ENCODE data around the gene SLC35A2. TPM values are rescaled to one million over a fixed set of nuclear protein-coding genes. Genes with fewer than 3 reads are reported as not detected.

SLC35A2 gene
- total RNA-seq, 2 experiments from 2014 or later, result 12.7 to 14.1 TPM

GRCh38 chrX:48904180-48904579 is 7.3 kb downstream of the SLC35A2 start:
- no peak overlapping the region for H3K27ac Mint-ChIP-seq
- no peak for ATAC-seq (ENCODE audit: low read depth)
- H3K4me3 Mint-ChIP-seq, result no peak overlapping the region
- H3K4me1 Mint-ChIP-seq, result peaks cover 2% of the 10 kb centered on the region
- no peaks in the 10 kb centered on the region for H3K9me3 Mint-ChIP-seq
- H3K36me3 Mint-ChIP-seq, result peaks cover 2% of the 10 kb centered on the region
- DNase-seq, result no peak
- POLR2A ChIA-PET, result no interaction called here
- H3K27me3 Mint-ChIP-seq, result no peaks in the 10 kb centered on the region

GRCh38 chrX:48903290-48903689 is 8.2 kb downstream of the SLC35A2 start:
- no peak overlapping the region for H3K27ac Mint-ChIP-seq
- H3K4me3 Mint-ChIP-seq, result no peak overlapping the region
- H3K36me3 Mint-ChIP-seq, result peaks cover 2% of the 10 kb centered on the region
- DNase-seq (no peak), ATAC-seq (ENCODE audit: low read depth) (no peak)
- POLR2A ChIA-PET, result no interaction called here
- no peaks in the 10 kb centered on the region for H3K9me3 Mint-ChIP-seq
- H3K27me3 Mint-ChIP-seq, result no peaks in the 10 kb centered on the region
- H3K4me1 Mint-ChIP-seq, result no peaks in the 10 kb centered on the region

GRCh38 chrX:48902776-48903175 is 8.7 kb downstream of the SLC35A2 start:
- POLR2A ChIA-PET, result no interaction called here
- no peak overlapping the region for H3K27ac Mint-ChIP-seq
- no peak overlapping the region for H3K4me3 Mint-ChIP-seq
- H3K27me3 Mint-ChIP-seq, result no peaks in the 10 kb centered on the region
- H3K36me3 Mint-ChIP-seq, result peaks cover 2% of the 10 kb centered on the region
- no peaks in the 10 kb centered on the region for H3K9me3 Mint-ChIP-seq
- no peaks in the 10 kb centered on the region for H3K4me1 Mint-ChIP-seq
- no peak for DNase-seq
- ATAC-seq (ENCODE audit: low read depth), result no peak

GRCh38 chrX:48902135-48902534 is 9.3 kb downstream of the SLC35A2 start:
- ATAC-seq (ENCODE audit: low read depth), result no peak
- Mint-ChIP-seq H3K27me3 (no peaks in the 10 kb centered on the region), H3K4me1 (no peaks in the 10 kb centered on the region), H3K9me3 (no peaks in the 10 kb centered on the region), H3K27ac (no peak overlapping the region), H3K4me3 (no peak overlapping the region), H3K36me3 (peaks cover 2% of the 10 kb centered on the region)
- POLR2A ChIA-PET, result no interaction called here
- no peak for DNase-seq

- H3K4me1 Mint-ChIP-seq, result peaks cover 5% of the 10 kb centered on the region
- no peaks in the 10 kb centered on the region for H3K9me3 Mint-ChIP-seq
- H3K4me3 Mint-ChIP-seq, result no peak overlapping the region
- ATAC-seq (ENCODE audit: low read depth) (no peak), DNase-seq (no peak)
- POLR2A ChIA-PET, result no interaction called here
- H3K36me3 Mint-ChIP-seq, result peaks cover 2% of the 10 kb centered on the region
- no peak overlapping the region for H3K27ac Mint-ChIP-seq
- H3K27me3 Mint-ChIP-seq, result no peaks in the 10 kb centered on the region
These were observed 10.4 kb downstream of the SLC35A2 start for GRCh38 chrX:48901069-48901468.

- H3K4me1 Mint-ChIP-seq, result peaks cover 8% of the 10 kb centered on the region
- H3K36me3 Mint-ChIP-seq, result peaks cover 3% of the 10 kb centered on the region
- ATAC-seq (ENCODE audit: low read depth) (no peak), DNase-seq (no peak)
- no peak overlapping the region for H3K27ac Mint-ChIP-seq
- peak overlapping the region; percentile 37 for H3K4me3 Mint-ChIP-seq
- H3K9me3 Mint-ChIP-seq, result no peaks in the 10 kb centered on the region
- no peaks in the 10 kb centered on the region for H3K27me3 Mint-ChIP-seq
- POLR2A ChIA-PET, result interaction anchor here (1.8 kb wide), 2 partner anchors 13 to 41 kb away, joined by 8 to 21 read pairs; partner anchors contain the start of gene SLC35A2
These were observed 12.4 kb downstream of the SLC35A2 start for GRCh38 chrX:48899078-48899410.

GRCh38 chrX:48897625-48898306 is 13.7 kb downstream of the SLC35A2 start, which contains the start of the genes PQBP1 and TIMM17B:
TSS of gene PQBP1 (plus strand) at chrX:48897930. CDS start at chrX:48898510, 580 bp downstream.
TSS of gene TIMM17B (minus strand) at chrX:48897768. CDS start at chrX:48897749, 19 bp downstream.
- peak within 1 kb of the TSS; percentile 100 for H3K27ac Mint-ChIP-seq
- H3K9me3 Mint-ChIP-seq, result no peaks in the 10 kb centered on the region
- POLR2A ChIA-PET, result interaction anchor here (0.6 to 1.9 kb wide), 12 partner anchors 14 to 429 kb away, joined by 3 to 21 read pairs (median 4); partner anchors contain the start of genes GRIPAP1, HDAC6, PLP2 and SLC35A2
- H3K36me3 Mint-ChIP-seq, result peaks cover 6% of the 10 kb centered on the region
- peak; percentile 85 for DNase-seq
- H3K4me1 Mint-ChIP-seq, result peaks cover 8% of the 10 kb centered on the region
- peak within 1 kb of the TSS; percentile 99 for H3K4me3 Mint-ChIP-seq
- H3K27me3 Mint-ChIP-seq, result no peaks in the 10 kb centered on the region
- peak; percentile 92 for ATAC-seq (ENCODE audit: low read depth)

- H3K36me3 Mint-ChIP-seq, result peaks cover 5% of the 10 kb centered on the region
- POLR2A ChIA-PET, result interaction anchor here (0.6 to 1.9 kb wide), 10 partner anchors 15 to 428 kb away, joined by 3 to 21 read pairs (median 4); partner anchors contain the start of genes GRIPAP1, SLC35A2, SLC38A5 and TBC1D25
- DNase-seq (peak; percentile 49), ATAC-seq (ENCODE audit: low read depth) (peak; percentile 18)
- H3K9me3 Mint-ChIP-seq, result no peaks in the 10 kb centered on the region
- H3K27ac Mint-ChIP-seq, result peak overlapping the region; percentile 100
- H3K27me3 Mint-ChIP-seq, result no peaks in the 10 kb centered on the region
- peaks cover 8% of the 10 kb centered on the region for H3K4me1 Mint-ChIP-seq
- peak overlapping the region; percentile 99 for H3K4me3 Mint-ChIP-seq
These were observed 14.3 kb downstream of the SLC35A2 start for GRCh38 chrX:48897157-48897624.

- no peaks in the 10 kb centered on the region for H3K9me3 Mint-ChIP-seq
- DNase-seq (no peak), ATAC-seq (ENCODE audit: low read depth) (no peak)
- H3K4me1 Mint-ChIP-seq, result peaks cover 8% of the 10 kb centered on the region
- H3K4me3 Mint-ChIP-seq, result peak overlapping the region; percentile 99
- POLR2A ChIA-PET, result interaction anchor here (1.2 to 1.9 kb wide), 3 partner anchors 61 to 427 kb away, joined by 3 to 4 read pairs (median 4); partner anchors contain the start of genes SLC38A5 and TBC1D25
- peaks cover 4% of the 10 kb centered on the region for H3K36me3 Mint-ChIP-seq
- H3K27ac Mint-ChIP-seq, result peak overlapping the region; percentile 100
- no peaks in the 10 kb centered on the region for H3K27me3 Mint-ChIP-seq
These were observed 14.8 kb downstream of the SLC35A2 start for GRCh38 chrX:48896611-48897011.

- H3K4me3 Mint-ChIP-seq, result no peak overlapping the region
- no peak for ATAC-seq (ENCODE audit: low read depth)
- no peaks in the 10 kb centered on the region for H3K9me3 Mint-ChIP-seq
- no peak for DNase-seq
- H3K27me3 Mint-ChIP-seq, result peaks cover 4% of the 10 kb centered on the region
- H3K27ac Mint-ChIP-seq, result no peak overlapping the region
- POLR2A ChIA-PET, result no interaction called here
- H3K4me1 Mint-ChIP-seq, result peaks cover 16% of the 10 kb centered on the region
- peaks cover 4% of the 10 kb centered on the region for H3K36me3 Mint-ChIP-seq
These were observed 16.6 kb downstream of the SLC35A2 start for GRCh38 chrX:48894891-48895290.

- Mint-ChIP-seq H3K27me3 (peaks cover 4% of the 10 kb centered on the region), H3K36me3 (peaks cover 4% of the 10 kb centered on the region), H3K4me3 (no peak overlapping the region), H3K27ac (no peak overlapping the region), H3K9me3 (no peaks in the 10 kb centered on the region), H3K4me1 (peaks cover 18% of the 10 kb centered on the region)
- no peak for DNase-seq
- POLR2A ChIA-PET, result no interaction called here
- no peak for ATAC-seq (ENCODE audit: low read depth)
These were observed 17.7 kb downstream of the SLC35A2 start for GRCh38 chrX:48893556-48894348.

- H3K27ac Mint-ChIP-seq, result no peak overlapping the region
These were observed 18.6 kb downstream of the SLC35A2 start for GRCh38 chrX:48892896-48893295.

More at GRCh38 chrX:48892896-48893295, 18.6 kb downstream of the SLC35A2 start:
- ATAC-seq (ENCODE audit: low read depth), result no peak
- POLR2A ChIA-PET, result interaction anchor here (0.6 to 0.8 kb wide), 2 partner anchors 56 to 217 kb away, joined by 3 read pairs; no protein-coding TSS in a partner anchor
- Mint-ChIP-seq H3K4me1 (peaks cover 18% of the 10 kb centered on the region), H3K4me3 (peak overlapping the region; percentile 35), H3K27me3 (peaks cover 4% of the 10 kb centered on the region), H3K36me3 (peaks cover 4% of the 10 kb centered on the region), H3K9me3 (no peaks in the 10 kb centered on the region)
- DNase-seq, result no peak

All from activated naive CD8-positive, alpha-beta T cell treated with anti-CD3 and anti-CD28 coated beads, Interleukin-2, amount 10 ng/mL, durations not matched to agents 7 days and 5 days (primary cell).